HCT116 (cell line): ENCODE data around the gene AGPAT3. TPM values are rescaled to one million over a fixed set of nuclear protein-coding genes. Genes with fewer than 3 reads are reported as not detected.

Experiments
- ATAC-seq: fragments of 200-7000 bp; cut with Tn5 transposase; 2 replicates; pipeline ENCODE4 v1.9.1; 2020; ENCODE audit warnings: mild to moderate bottlenecking, moderate library complexity
- BruUV-seq: library from RNA; stranded (reverse); fragments of 400-500 nt; replicated peaks from 2 replicates; lab custom pipeline; 2021; lab: Mats Ljungman, UMichigan
- CTCF ChIA-PET: fragments of 300-600 bp; sonication (Branson Sonifier 250); formaldehyde crosslinking; loops from one replicate; lab custom pipeline; 2021; ENCODE audit warnings: antibody characterized with exemption; lab: Charles Lee
- POLR2A ChIA-PET: fragments of 300-600, 350-600 bp; sonication (Branson Sonifier 250); formaldehyde crosslinking; loops from one replicate; lab custom pipeline; 2021; ENCODE audit warnings: antibody characterized with exemption; lab: Charles Lee
- RAD21 ChIA-PET, 2 experiments: fragments of 300-600 bp; sonication (Branson Sonifier 250); formaldehyde crosslinking; loops; one replicate each; lab custom pipeline; 2023; ENCODE audit warnings: low total read pairs in 2 of 2; ENCODE audit not compliant: uncharacterized antibody in 2 of 2, unreplicated experiment in 2 of 2, low non-redundant PET in 1 of 2; lab: Charles Lee
- DNase-seq: peaks from one replicate; pipeline ENCODE4 v3.0.0-alpha.2; 2010; ENCODE audit warnings: low read depth, low spot score
- H2AFZ ChIP-seq: fragments of 200-600 bp; shearing (Covaris generic), sonication (generic); 2 replicates; pipeline ENCODE4 v1.6.1; 2017; ENCODE audit warnings: low read depth, mixed run types, mixed read lengths, antibody characterized with exemption, low read length; ENCODE audit not compliant: poor library complexity, severe bottlenecking
- H3K27ac ChIP-seq: 2 replicates; pipeline ENCODE4 v1.5.1; 2012; ENCODE audit warnings: low read depth, low read length
- H3K27me3 ChIP-seq: fragments of 200-600 bp; sonication (generic); 2 replicates; pipeline ENCODE4 v1.6.1; 2016; ENCODE audit warnings: mixed run types, low read length, mixed read lengths; ENCODE audit not compliant: insufficient read depth
- H3K36me3 ChIP-seq, 2 experiments: fragments of 200-500 bp in 1 of 2; fragments of 200-600 bp in 1 of 2; sonication (Bioruptor generic) in 1 of 2; sonication (generic) in 1 of 2; 2 replicates each; pipeline versions ENCODE4 v1.5.1 to v1.6.1; 2014 to 2016; ENCODE audit warnings: low read length in 2 of 2, inconsistent platforms in 1 of 2, mixed read lengths in 1 of 2, mixed run types in 1 of 2; ENCODE audit not compliant: insufficient read depth in 2 of 2, control insufficient read depth in 1 of 2
- H3K4me1 ChIP-seq, 2 experiments: fragments of 200-600 bp in 1 of 2; sonication (generic) in 1 of 2; 2 replicates each; pipeline versions ENCODE4 v1.5.1 to v1.6.1; 2012 to 2017; ENCODE audit warnings: low read length in 2 of 2, inconsistent platforms in 1 of 2, mild to moderate bottlenecking in 1 of 2, mixed read lengths in 1 of 2, mixed run types in 1 of 2, moderate library complexity in 1 of 2; ENCODE audit not compliant: insufficient read depth in 2 of 2, control insufficient read depth in 1 of 2
- H3K4me2 ChIP-seq: fragments of 200-600 bp; sonication (generic); 2 replicates; pipeline ENCODE4 v1.6.1; 2017; ENCODE audit warnings: mixed run types, low read length, mixed read lengths
- H3K4me3 ChIP-seq, 2 experiments: fragments of 200-600 bp in 1 of 2; sonication (generic) in 1 of 2; replicated peaks in 1 of 2; 2 replicates each; pipeline ENCODE4 v1.5.1; 2011 to 2016; ENCODE audit warnings: low read length in 2 of 2, control low read depth in 1 of 2, low read depth in 1 of 2, mild to moderate bottlenecking in 1 of 2, mixed read lengths in 1 of 2, mixed run types in 1 of 2
- H3K79me2 ChIP-seq: fragments of 200-600 bp; sonication (generic); 2 replicates; pipeline ENCODE4 v1.6.1; 2017; ENCODE audit warnings: mild to moderate bottlenecking, mixed run types, low read length, moderate library complexity, mixed read lengths; ENCODE audit not compliant: insufficient read depth
- H3K9ac ChIP-seq: fragments of 200-600 bp; sonication (generic); 2 replicates; pipeline ENCODE4 v1.6.1; 2016; ENCODE audit warnings: low read length, mixed read lengths
- H3K9me2 ChIP-seq: fragments of 200-600 bp; sonication (generic), shearing (Covaris generic); 2 replicates; pipeline ENCODE4 v1.6.1; 2017; ENCODE audit warnings: mixed run types, mild to moderate bottlenecking, moderate library complexity; ENCODE audit not compliant: insufficient read depth
- H3K9me3 ChIP-seq, 2 experiments: fragments of 200-500 bp in 1 of 2; fragments of 200-600 bp in 1 of 2; sonication (Bioruptor generic) in 1 of 2; sonication (generic) in 1 of 2; 2 replicates each; pipeline ENCODE4 v1.6.1; 2014 to 2017; ENCODE audit warnings: low read length in 2 of 2, mixed read lengths in 2 of 2, inconsistent platforms in 1 of 2, low read depth in 1 of 2, mild to moderate bottlenecking in 1 of 2, mixed run types in 1 of 2, moderate library complexity in 1 of 2; ENCODE audit not compliant: control insufficient read depth in 1 of 2, insufficient read depth in 1 of 2
- H4K20me1 ChIP-seq: fragments of 200-600 bp; sonication (generic), shearing (Covaris generic); 2 replicates; pipeline ENCODE4 v1.6.1; 2017; ENCODE audit warnings: mixed run types, mild to moderate bottlenecking, moderate library complexity; ENCODE audit not compliant: insufficient read depth
- CTCF ChIP-seq, 3 experiments: fragments of 200-600 bp in 1 of 3; sonication (generic) in 1 of 3; IDR thresholded peaks in 2 of 3; conservative IDR thresholded peaks in 1 of 3; 2 replicates each; pipeline ENCODE4 v1.5.1; 2012 to 2017; ENCODE audit warnings: low read depth in 2 of 3, low read length in 2 of 3, antibody characterized with exemption in 1 of 3, borderline replicate concordance in 1 of 3, control low read depth in 1 of 3, mild to moderate bottlenecking in 1 of 3, mixed read lengths in 1 of 3, mixed run types in 1 of 3, moderate library complexity in 1 of 3; ENCODE audit not compliant: insufficient read depth in 1 of 3
- EGR1 ChIP-seq: IDR thresholded peaks from 2 replicates; pipeline ENCODE4 v1.6.1; 2012; ENCODE audit warnings: low read depth
- MAX ChIP-seq: IDR thresholded peaks from 2 replicates; pipeline ENCODE4 v1.6.1; 2012
- RAD21 ChIP-seq: IDR thresholded peaks from 2 replicates; pipeline ENCODE4 v1.6.1; 2012; ENCODE audit warnings: low read depth, mild to moderate bottlenecking
- ZNF274 ChIP-seq: fragments of 200-500 bp; sonication (Bioruptor generic); IDR thresholded peaks from 2 replicates; pipeline ENCODE4 v1.6.1; 2014; ENCODE audit warnings: mild to moderate bottlenecking, low read depth, low read length, inconsistent platforms
- intact Hi-C: fragments of 100-400 bp; cut with micrococcal nuclease; formaldehyde crosslinking; loops from 2 replicates; pipeline ENCODE4 v1.10.0; 2022
- total RNA-seq: library from RNA; stranded (reverse); gene quantifications from one replicate; pipeline ENCODE4 v1.2.1, GENCODE V29; 2021; ENCODE audit not compliant: unreplicated experiment

The AGPAT3 gene
- total RNA-seq, 1 experiment from 2014 or later, result 54.1 TPM

GRCh38 chr21:43938751-43939442, 73.9 kb downstream of the AGPAT3 start:
- DNase-seq (peak; percentile 27), ATAC-seq (peak; percentile 97)
- ChIA-PET CTCF (interaction anchor here (0.6 to 2.1 kb wide), 10 partner anchors 9 to 359 kb away, joined by 3 to 10 read pairs (median 3); no protein-coding TSS in a partner anchor), POLR2A (no interaction called here), RAD21 (interaction anchor here in 1 of 2 experiments (1.1 kb wide), 1 partner anchor 65 kb away, joined by 4 read pairs; no protein-coding TSS in a partner anchor)
- Histone ChIP-seq H3K9ac (peak overlapping the region; percentile 35), H3K79me2 (no peaks in the 10 kb centered on the region), H3K9me3 (no peaks in the 10 kb centered on the region), H4K20me1 (no peaks in the 10 kb centered on the region), H3K27ac (no peak overlapping the region; the same call in 1 of the 2 replicates), H3K27me3 (no peaks in the 10 kb centered on the region), H3K36me3 (no peaks in the 10 kb centered on the region), H2AFZ (no peak overlapping the region), H3K4me1 (peaks cover 3 to 11% of the 10 kb centered on the region in 2 experiments; a peak in 3 of 4 replicates), H3K4me2 (peak overlapping the region; percentile 72), H3K9me2 (no peaks in the 10 kb centered on the region), H3K4me3 (peak overlapping the region; percentile 16 to 36; a peak in 2 of 4 replicates)
- TF ChIP-seq MAX (no peak), EGR1 (no peak), RAD21 (peak; percentile 90), CTCF (IDR thresholded peaks at IDR 0.05 in 2 of 3, conservative IDR thresholded peaks at IDR 0.05 in 1 of 3; ENCODE audit: borderline replicate concordance in 1 of 3, insufficient read depth in 1 of 3, low read depth in 2 of 3, low read length in 2 of 3) (peak; percentile 99 to 100 (median 100)), ZNF274 (no peak)
- BruUV-seq, result no TSS peak
- intact Hi-C loops, result loop anchor here (1.0 kb wide), 1 partner anchor 129 kb away; no protein-coding TSS in a partner anchor
